ENCODE results near the gene ZNF543. TPM values are rescaled to one million over a fixed set of nuclear protein-coding genes. Genes with fewer than 3 reads are reported as not detected.

Gene ZNF543
- polyA plus RNA-seq, 1 donor from 2014 or later: 9.3 TPM

GRCh38 chr19:57305056-57305455 is 15.2 kb upstream of the ZNF543 start:
- Histone ChIP-seq H3F3A (ENCODE audit: insufficient read depth, low read length, poor library complexity, severe bottlenecking) (no peaks in the 10 kb centered on the region), H2AFZ (ENCODE audit: low read depth, low read length) (no peak overlapping the region), H3K27ac (ENCODE audit: low read length) (no peak overlapping the region), H3K9me3 (ENCODE audit: low read length) (no peaks in the 10 kb centered on the region), H3K4me3 (ENCODE audit: low read length) (no peak overlapping the region), H3K9ac (ENCODE audit: low read length) (no peak overlapping the region), H3K27me3 (ENCODE audit: insufficient read depth, low read depth, low read length) (no peaks in the 10 kb centered on the region), H3K4me2 (ENCODE audit: low read length) (no peak overlapping the region), H4K20me1 (ENCODE audit: insufficient read depth) (no peaks in the 10 kb centered on the region), H3K36me3 (ENCODE audit: insufficient read depth, low read length) (no peaks in the 10 kb centered on the region), H3K79me2 (replicated peaks; ENCODE audit: insufficient read depth, low read length) (peaks cover 2% of the 10 kb centered on the region), H3K9me2 (ENCODE audit: insufficient read depth, low read length) (no peaks in the 10 kb centered on the region)
- TF ChIP-seq POLR2AphosphoS5 (IDR thresholded peaks at IDR 0.05) (no peak), MXI1 (conservative IDR thresholded peaks at IDR 0.05; ENCODE audit: poor library complexity, severe bottlenecking) (no peak), EP300 (conservative IDR thresholded peaks at IDR 0.05; ENCODE audit: poor library complexity, severe bottlenecking) (no peak), TAF1 (IDR thresholded peaks at IDR 0.05; ENCODE audit: low read depth) (no peak), EZH2 (IDR thresholded peaks at IDR 0.05; ENCODE audit: borderline replicate concordance, insufficient read depth, low read length, poor library complexity, severe bottlenecking) (no peak), CTCF (IDR thresholded peaks at IDR 0.05; ENCODE audit: poor library complexity, severe bottlenecking) (no peak), SMC3 (conservative IDR thresholded peaks at IDR 0.05; ENCODE audit: poor library complexity) (no peak), REST (IDR thresholded peaks at IDR 0.05; ENCODE audit: borderline replicate concordance) (no peak), RAD21 (conservative IDR thresholded peaks at IDR 0.05) (no peak)

GRCh38 chr19:57308514-57308913 is 11.8 kb upstream of the ZNF543 start:
- H3K9ac ChIP-seq (ENCODE audit: low read length): no peak overlapping the region
- H3F3A ChIP-seq (ENCODE audit: insufficient read depth, low read length, poor library complexity, severe bottlenecking): no peaks in the 10 kb centered on the region
- H3K9me3 ChIP-seq (ENCODE audit: low read length): no peaks in the 10 kb centered on the region
- H3K36me3 ChIP-seq (ENCODE audit: insufficient read depth, low read length): no peaks in the 10 kb centered on the region
- no peaks in the 10 kb centered on the region for H3K79me2 ChIP-seq (replicated peaks; ENCODE audit: insufficient read depth, low read length)
- no peaks in the 10 kb centered on the region for H3K9me2 ChIP-seq (ENCODE audit: insufficient read depth, low read length)
- H3K4me2 ChIP-seq (ENCODE audit: low read length): no peak overlapping the region
- H3K27ac ChIP-seq (ENCODE audit: low read length): no peak overlapping the region
- H3K27me3 ChIP-seq (ENCODE audit: insufficient read depth, low read depth, low read length): no peaks in the 10 kb centered on the region
- no peak overlapping the region for H3K4me3 ChIP-seq (ENCODE audit: low read length)
- no peaks in the 10 kb centered on the region for H4K20me1 ChIP-seq (ENCODE audit: insufficient read depth)
- H2AFZ ChIP-seq (ENCODE audit: low read depth, low read length): no peak overlapping the region
- TF ChIP-seq RAD21 (conservative IDR thresholded peaks at IDR 0.05): no peak
- TF ChIP-seq SMC3 (conservative IDR thresholded peaks at IDR 0.05; ENCODE audit: poor library complexity): no peak
- TF ChIP-seq EP300 (conservative IDR thresholded peaks at IDR 0.05; ENCODE audit: poor library complexity, severe bottlenecking): no peak
- TF ChIP-seq EZH2 (IDR thresholded peaks at IDR 0.05; ENCODE audit: borderline replicate concordance, insufficient read depth, low read length, poor library complexity, severe bottlenecking): no peak
- TF ChIP-seq REST (IDR thresholded peaks at IDR 0.05; ENCODE audit: borderline replicate concordance): no peak
- TF ChIP-seq MXI1 (conservative IDR thresholded peaks at IDR 0.05; ENCODE audit: poor library complexity, severe bottlenecking): no peak
- TF ChIP-seq POLR2AphosphoS5 (IDR thresholded peaks at IDR 0.05): no peak
- TF ChIP-seq CTCF (IDR thresholded peaks at IDR 0.05; ENCODE audit: poor library complexity, severe bottlenecking): no peak
- TF ChIP-seq TAF1 (IDR thresholded peaks at IDR 0.05; ENCODE audit: low read depth): no peak

Data from neural cell (in vitro differentiated cells).